ENCODE results near the gene SIDT2. TPM values are rescaled to one million over a fixed set of nuclear protein-coding genes. Genes with fewer than 3 reads are reported as not detected.

SIDT2 gene
- total and polyA plus RNA-seq, 2 of the 13 experiments (the other 11 are each of a cell fraction or from before 2014, with no cell fraction given): 11.5 to 28.0 TPM

DNA sequence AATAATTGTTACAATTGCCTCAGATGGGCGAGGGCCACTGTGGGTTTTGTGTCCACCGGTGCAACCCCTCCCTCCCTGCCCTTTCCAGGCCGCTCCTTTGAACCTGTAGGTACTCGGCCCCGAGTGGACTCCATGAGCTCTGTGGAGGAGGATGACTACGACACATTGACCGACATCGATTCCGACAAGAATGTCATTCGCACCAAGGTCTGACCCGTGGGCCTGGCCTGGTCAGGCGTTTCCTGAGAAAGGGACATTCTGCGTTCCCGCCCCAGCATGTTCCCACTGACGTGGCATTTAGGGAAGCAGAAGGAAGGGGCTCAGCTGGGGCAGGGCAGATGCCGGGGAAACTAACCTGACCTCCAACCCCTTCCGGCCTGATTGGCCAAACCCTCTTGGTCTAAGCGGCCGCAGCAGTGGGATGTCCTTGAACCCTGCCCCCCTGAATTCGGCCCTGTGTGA lies 10.1 kb downstream of the SIDT2 start:
- Histone ChIP-seq H3K4me3 (replicated peaks in 1 of 3; ENCODE audit: insufficient read depth in 1 of 3, low read depth in 2 of 3, low read length in 3 of 3) (no peak overlapping the region), H3K27me3 (ENCODE audit: control insufficient read depth in 1 of 2, insufficient read depth in 2 of 2, low read length in 2 of 2) (no peaks in the 10 kb centered on the region), H4K20me1 (ENCODE audit: insufficient read depth, low read length) (no peaks in the 10 kb centered on the region), H3K9ac (ENCODE audit: insufficient read depth, low read depth, low read length) (no peak overlapping the region), H3K9me3 (ENCODE audit: low read length) (no peaks in the 10 kb centered on the region), H3K4me1 (ENCODE audit: insufficient read depth, low read length) (peaks cover 20% of the 10 kb centered on the region), H3K36me3 (replicated peaks in 1 of 2; ENCODE audit: control insufficient read depth in 1 of 2, insufficient read depth in 2 of 2, low read length in 2 of 2) (peaks cover 8 to 21% of the 10 kb centered on the region in 2 experiments; a peak in 4 of 5 replicates), H2AFZ (ENCODE audit: low read length) (no peak overlapping the region), H3K4me2 (ENCODE audit: low read depth, low read length) (no peak overlapping the region), H3K27ac (ENCODE audit: extremely low read length, insufficient read depth, low read length) (no peak overlapping the region), H3K79me2 (ENCODE audit: insufficient read depth, low read length) (no peaks in the 10 kb centered on the region)
- FAIRE-seq (no peak), DNase-seq (ENCODE audit: low spot score) (no peak), ATAC-seq (no peak)
- TF ChIP-seq, protein P1, sequence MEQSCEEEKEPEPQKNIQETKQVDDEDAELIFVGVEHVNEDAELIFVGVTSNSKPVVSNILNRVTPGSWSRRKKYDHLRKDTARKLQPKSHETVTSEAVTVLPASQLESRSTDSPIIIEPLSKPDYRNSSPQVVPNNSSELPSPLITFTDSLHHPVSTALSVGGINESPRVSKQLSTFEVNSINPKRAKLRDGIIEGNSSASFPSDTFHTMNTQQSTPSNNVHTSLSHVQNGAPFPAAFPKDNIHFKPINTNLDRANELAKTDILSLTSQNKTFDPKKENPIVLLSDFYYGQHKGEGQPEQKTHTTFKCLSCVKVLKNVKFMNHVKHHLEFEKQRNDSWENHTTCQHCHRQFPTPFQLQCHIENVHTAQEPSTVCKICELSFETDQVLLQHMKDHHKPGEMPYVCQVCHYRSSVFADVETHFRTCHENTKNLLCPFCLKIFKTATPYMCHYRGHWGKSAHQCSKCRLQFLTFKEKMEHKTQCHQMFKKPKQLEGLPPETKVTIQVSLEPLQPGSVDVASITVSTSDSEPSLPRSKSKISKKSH (CRISPR knock-in tag; IDR thresholded peaks at IDR 0.05; ENCODE audit: borderline replicate concordance): no peak
- TF ChIP-seq, protein P2, sequence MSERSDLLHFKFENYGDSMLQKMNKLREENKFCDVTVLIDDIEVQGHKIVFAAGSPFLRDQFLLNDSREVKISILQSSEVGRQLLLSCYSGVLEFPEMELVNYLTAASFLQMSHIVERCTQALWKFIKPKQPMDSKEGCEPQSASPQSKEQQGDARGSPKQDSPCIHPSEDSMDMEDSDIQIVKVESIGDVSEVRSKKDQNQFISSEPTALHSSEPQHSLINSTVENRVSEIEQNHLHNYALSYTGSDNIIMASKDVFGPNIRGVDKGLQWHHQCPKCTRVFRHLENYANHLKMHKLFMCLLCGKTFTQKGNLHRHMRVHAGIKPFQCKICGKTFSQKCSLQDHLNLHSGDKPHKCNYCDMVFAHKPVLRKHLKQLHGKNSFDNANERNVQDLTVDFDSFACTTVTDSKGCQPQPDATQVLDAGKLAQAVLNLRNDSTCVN (CRISPR knock-in tag; IDR thresholded peaks at IDR 0.05; ENCODE audit: borderline replicate concordance): no peak
- TF ChIP-seq GTF2F1 (IDR thresholded peaks at IDR 0.05; ENCODE audit: low read length) (no peak), SP4 (CRISPR knock-in tag; IDR thresholded peaks at IDR 0.05) (no peak), ZNF678 (CRISPR knock-in tag; IDR thresholded peaks at IDR 0.05) (no peak), ZNF101 (CRISPR knock-in tag; IDR thresholded peaks at IDR 0.05; ENCODE audit: borderline replicate concordance, low read depth) (no peak), ZFX (CRISPR knock-in tag; IDR thresholded peaks at IDR 0.05; ENCODE audit: low read depth) (no peak), TBP (CRISPR knock-in tag; IDR thresholded peaks at IDR 0.05) (no peak), RXRA (CRISPR knock-in tag; IDR thresholded peaks at IDR 0.05) (no peak)
- TF ChIP-seq, protein P3, sequence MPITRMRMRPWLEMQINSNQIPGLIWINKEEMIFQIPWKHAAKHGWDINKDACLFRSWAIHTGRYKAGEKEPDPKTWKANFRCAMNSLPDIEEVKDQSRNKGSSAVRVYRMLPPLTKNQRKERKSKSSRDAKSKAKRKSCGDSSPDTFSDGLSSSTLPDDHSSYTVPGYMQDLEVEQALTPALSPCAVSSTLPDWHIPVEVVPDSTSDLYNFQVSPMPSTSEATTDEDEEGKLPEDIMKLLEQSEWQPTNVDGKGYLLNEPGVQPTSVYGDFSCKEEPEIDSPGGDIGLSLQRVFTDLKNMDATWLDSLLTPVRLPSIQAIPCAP (CRISPR knock-in tag; IDR thresholded peaks at IDR 0.05; ENCODE audit: low read depth): no peak
- TF ChIP-seq, protein P4, sequence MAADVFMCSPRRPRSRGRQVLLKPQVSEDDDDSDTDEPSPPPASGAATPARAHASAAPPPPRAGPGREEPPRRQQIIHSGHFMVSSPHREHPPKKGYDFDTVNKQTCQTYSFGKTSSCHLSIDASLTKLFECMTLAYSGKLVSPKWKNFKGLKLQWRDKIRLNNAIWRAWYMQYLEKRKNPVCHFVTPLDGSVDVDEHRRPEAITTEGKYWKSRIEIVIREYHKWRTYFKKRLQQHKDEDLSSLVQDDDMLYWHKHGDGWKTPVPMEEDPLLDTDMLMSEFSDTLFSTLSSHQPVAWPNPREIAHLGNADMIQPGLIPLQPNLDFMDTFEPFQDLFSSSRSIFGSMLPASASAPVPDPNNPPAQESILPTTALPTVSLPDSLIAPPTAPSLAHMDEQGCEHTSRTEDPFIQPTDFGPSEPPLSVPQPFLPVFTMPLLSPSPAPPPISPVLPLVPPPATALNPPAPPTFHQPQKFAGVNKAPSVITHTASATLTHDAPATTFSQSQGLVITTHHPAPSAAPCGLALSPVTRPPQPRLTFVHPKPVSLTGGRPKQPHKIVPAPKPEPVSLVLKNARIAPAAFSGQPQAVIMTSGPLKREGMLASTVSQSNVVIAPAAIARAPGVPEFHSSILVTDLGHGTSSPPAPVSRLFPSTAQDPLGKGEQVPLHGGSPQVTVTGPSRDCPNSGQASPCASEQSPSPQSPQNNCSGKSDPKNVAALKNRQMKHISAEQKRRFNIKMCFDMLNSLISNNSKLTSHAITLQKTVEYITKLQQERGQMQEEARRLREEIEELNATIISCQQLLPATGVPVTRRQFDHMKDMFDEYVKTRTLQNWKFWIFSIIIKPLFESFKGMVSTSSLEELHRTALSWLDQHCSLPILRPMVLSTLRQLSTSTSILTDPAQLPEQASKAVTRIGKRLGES (CRISPR knock-in tag; IDR thresholded peaks at IDR 0.05; ENCODE audit: borderline replicate concordance): no peak
- TF ChIP-seq, protein P5, sequence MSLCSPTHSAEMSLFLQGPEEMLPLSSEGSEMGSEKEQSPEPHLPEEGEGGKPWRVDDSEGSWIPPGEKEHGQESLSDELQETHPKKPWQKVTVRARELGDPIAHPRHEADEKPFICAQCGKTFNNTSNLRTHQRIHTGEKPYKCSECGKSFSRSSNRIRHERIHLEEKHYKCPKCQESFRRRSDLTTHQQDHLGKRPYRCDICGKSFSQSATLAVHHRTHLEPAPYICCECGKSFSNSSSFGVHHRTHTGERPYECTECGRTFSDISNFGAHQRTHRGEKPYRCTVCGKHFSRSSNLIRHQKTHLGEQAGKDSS (CRISPR knock-in tag; IDR thresholded peaks at IDR 0.05; ENCODE audit: borderline replicate concordance, low read depth): no peak
- ChIA-PET POLR2A (no interaction called here), CTCF (ENCODE audit: low intra/inter-chr PET ratio, low total read pairs) (no interaction called here)
- in situ Hi-C loops (cut with HindIII; ENCODE audit: extremely low pct_ligation_motif_present, low pct_unique_long_range_greater_than_20kb): no loop called here
- 83% methylated on average over 16 of the region's 20 CpGs for WGBS (ENCODE audit: low lambda C conversion rate)
- intact Hi-C loops (cut with micrococcal nuclease; ENCODE audit: unreplicated experiment): no loop called here
- BruUV-seq (replicated peaks): no TSS peak

Measured in HepG2 (cell line).